ENCODE data around the gene LPCAT3.

The LPCAT3 gene

DNA sequence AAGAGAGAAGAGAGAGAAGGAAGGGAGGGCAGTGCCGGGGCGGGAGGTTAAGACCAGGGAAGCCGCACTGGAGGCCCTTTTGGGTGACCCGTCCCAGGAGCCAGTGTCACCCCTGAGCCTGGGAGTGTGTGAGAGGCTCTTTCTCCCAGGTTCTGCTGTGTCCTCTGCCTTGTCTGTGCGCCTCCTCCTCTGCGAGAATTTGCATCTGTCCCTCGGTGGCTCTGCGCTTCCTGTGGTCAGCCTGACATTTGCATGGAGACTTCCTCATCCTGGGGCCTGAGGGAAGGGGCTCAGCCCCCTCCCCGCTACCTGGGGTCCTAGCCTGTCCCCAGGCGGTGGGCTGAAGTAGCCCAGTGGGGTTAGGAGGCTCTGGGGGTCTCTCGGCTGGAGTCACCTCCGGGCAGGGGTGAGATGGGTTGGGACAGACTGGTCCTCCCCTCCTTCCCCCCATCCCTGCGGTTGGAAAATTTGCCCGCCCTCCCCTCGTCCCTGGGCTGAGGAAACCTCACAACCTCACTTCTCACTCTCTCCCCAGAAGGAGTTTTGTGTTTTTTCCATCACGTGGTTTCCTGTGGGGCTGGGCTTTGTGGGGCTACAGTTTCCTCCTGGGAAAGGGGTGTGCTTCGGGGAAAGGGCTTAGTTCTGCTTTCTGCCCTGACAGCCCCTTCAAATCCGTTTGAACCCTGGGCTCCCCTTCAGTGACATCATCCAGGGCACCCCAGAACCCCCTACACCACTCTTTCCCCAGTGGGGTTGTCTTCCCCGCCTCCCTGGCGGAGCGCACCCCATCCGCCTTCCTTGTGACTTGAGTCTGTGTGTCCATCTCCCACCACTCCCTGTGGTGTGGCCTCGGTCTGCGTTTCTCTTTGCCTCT, 64.6 kb downstream of the LPCAT3 start:
- in situ Hi-C loops (cut with HindIII; ENCODE audit: low sequenced_read_pairs) = no loop called here
- H3K4me3 ChIP-seq (ENCODE audit: low read depth, low read length) = no peak overlapping the region
- TF ChIP-seq, protein P1, sequence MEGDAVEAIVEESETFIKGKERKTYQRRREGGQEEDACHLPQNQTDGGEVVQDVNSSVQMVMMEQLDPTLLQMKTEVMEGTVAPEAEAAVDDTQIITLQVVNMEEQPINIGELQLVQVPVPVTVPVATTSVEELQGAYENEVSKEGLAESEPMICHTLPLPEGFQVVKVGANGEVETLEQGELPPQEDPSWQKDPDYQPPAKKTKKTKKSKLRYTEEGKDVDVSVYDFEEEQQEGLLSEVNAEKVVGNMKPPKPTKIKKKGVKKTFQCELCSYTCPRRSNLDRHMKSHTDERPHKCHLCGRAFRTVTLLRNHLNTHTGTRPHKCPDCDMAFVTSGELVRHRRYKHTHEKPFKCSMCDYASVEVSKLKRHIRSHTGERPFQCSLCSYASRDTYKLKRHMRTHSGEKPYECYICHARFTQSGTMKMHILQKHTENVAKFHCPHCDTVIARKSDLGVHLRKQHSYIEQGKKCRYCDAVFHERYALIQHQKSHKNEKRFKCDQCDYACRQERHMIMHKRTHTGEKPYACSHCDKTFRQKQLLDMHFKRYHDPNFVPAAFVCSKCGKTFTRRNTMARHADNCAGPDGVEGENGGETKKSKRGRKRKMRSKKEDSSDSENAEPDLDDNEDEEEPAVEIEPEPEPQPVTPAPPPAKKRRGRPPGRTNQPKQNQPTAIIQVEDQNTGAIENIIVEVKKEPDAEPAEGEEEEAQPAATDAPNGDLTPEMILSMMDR (IDR thresholded peaks at IDR 0.05; ENCODE audit: low read depth, low read length) = no peak
- no peak for DNase-seq (ENCODE audit: low read depth, low spot score)

DNA sequence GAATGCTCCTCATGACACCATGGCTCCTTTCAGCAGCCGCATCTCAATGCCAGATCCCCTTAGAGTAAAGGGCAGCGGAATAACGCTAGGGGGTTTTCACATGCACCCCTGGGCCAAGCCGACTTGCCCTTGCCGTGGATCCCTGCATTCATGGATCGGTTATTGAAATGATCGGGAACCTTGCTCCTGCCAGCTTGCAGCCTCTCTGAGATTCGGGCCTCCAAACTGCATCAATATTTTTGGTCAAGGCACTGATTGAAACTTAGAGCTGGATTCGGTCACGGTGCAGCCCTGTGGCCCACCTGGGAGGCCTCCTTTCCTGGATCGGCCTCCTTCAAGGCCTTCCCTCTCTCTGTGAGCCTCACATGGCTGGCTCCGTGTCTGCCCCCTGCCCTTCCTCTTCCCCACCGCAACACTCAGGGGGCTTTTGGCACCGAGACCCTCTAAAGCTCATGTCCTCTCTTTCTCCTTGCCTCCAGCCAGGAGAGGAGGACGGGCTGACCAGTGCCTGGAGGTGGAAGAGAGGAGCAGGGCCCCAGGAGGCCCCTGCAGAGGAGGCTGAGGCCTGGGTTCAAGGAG, 65.3 kb downstream of the LPCAT3 start:
- in situ Hi-C loops (cut with HindIII; ENCODE audit: low sequenced_read_pairs) = no loop called here
- H3K4me3 ChIP-seq (ENCODE audit: low read depth, low read length) = no peak overlapping the region
- no peak for DNase-seq (ENCODE audit: low read depth, low spot score)
- TF ChIP-seq, protein P1 (IDR thresholded peaks at IDR 0.05; ENCODE audit: low read depth, low read length) = no peak

- in situ Hi-C loops (cut with HindIII; ENCODE audit: low sequenced_read_pairs) = no loop called here
- no peak overlapping the region for H3K4me3 ChIP-seq (ENCODE audit: low read depth, low read length)
Measured at GRCh38 chr12:6952121-6952862, 66.0 kb downstream of the LPCAT3 start.

GRCh38 chr12:6951551-6952120, 66.6 kb downstream of the LPCAT3 start:
- in situ Hi-C loops (cut with HindIII; ENCODE audit: low sequenced_read_pairs) = no loop called here
- no peak overlapping the region for H3K4me3 ChIP-seq (ENCODE audit: low read depth, low read length)
- DNase-seq (ENCODE audit: low read depth, low spot score) = no peak
- TF ChIP-seq, protein P1 (IDR thresholded peaks at IDR 0.05; ENCODE audit: low read depth, low read length) = no peak

More at GRCh38 chr12:6952121-6952862, 66.0 kb downstream of the LPCAT3 start:
- DNase-seq (ENCODE audit: low read depth, low spot score) = no peak
- TF ChIP-seq, protein P1 (IDR thresholded peaks at IDR 0.05; ENCODE audit: low read depth, low read length) = no peak

GRCh38 chr12:6950811-6951540, 67.3 kb downstream of the LPCAT3 start, which contains the start of gene PTPN6:
Gene PTPN6 (plus strand): TSS chr12:6951356. CDS start chr12:6951513, 157 bp downstream.
- TF ChIP-seq, protein P1 (IDR thresholded peaks at IDR 0.05; ENCODE audit: low read depth, low read length) = no peak
- no peak within 1 kb of the TSS for H3K4me3 ChIP-seq (ENCODE audit: low read depth, low read length)
- DNase-seq (ENCODE audit: low read depth, low spot score) = no peak
- in situ Hi-C loops (cut with HindIII; ENCODE audit: low sequenced_read_pairs) = no loop called here
